Measurements from ENCODE around the gene KNDC1.

The KNDC1 gene

GRCh38 chr10:133194151-133194550 lies 34.1 kb downstream of the KNDC1 start:
- no peak overlapping the region for H3K4me3 ChIP-seq (ENCODE audit: low read depth, low read length)
- no peak for DNase-seq (ENCODE audit: low read depth)
- TF ChIP-seq CTCF (IDR thresholded peaks at IDR 0.05; ENCODE audit: low read depth, low read length, missing control alignments) = no peak
- in situ Hi-C loops (cut with HindIII; ENCODE audit: low sequenced_read_pairs) = loop anchor here (10.0 kb wide), 1 partner anchor 49 kb away; no protein-coding TSS in a partner anchor

GRCh38 chr10:133195096-133195495 lies 35.1 kb downstream of the KNDC1 start:
- no peak for TF ChIP-seq CTCF (IDR thresholded peaks at IDR 0.05; ENCODE audit: low read depth, low read length, missing control alignments)

GRCh38 chr10:133195611-133196010 lies 35.6 kb downstream of the KNDC1 start:
- DNase-seq (ENCODE audit: low read depth) = no peak
- no peak overlapping the region for H3K4me3 ChIP-seq (ENCODE audit: low read depth, low read length)
- TF ChIP-seq CTCF (IDR thresholded peaks at IDR 0.05; ENCODE audit: low read depth, low read length, missing control alignments) = no peak
- in situ Hi-C loops (cut with HindIII; ENCODE audit: low sequenced_read_pairs) = loop anchor here (10.0 kb wide), 1 partner anchor 51 kb away; no protein-coding TSS in a partner anchor

More at GRCh38 chr10:133195096-133195495, 35.1 kb downstream of the KNDC1 start:
- H3K4me3 ChIP-seq (ENCODE audit: low read depth, low read length) = no peak overlapping the region
- in situ Hi-C loops (cut with HindIII; ENCODE audit: low sequenced_read_pairs) = loop anchor here (10.0 kb wide), 1 partner anchor 50 kb away; no protein-coding TSS in a partner anchor
- no peak for DNase-seq (ENCODE audit: low read depth)

GRCh38 chr10:133196221-133196915 lies 36.3 kb downstream of the KNDC1 start:
- no peak for TF ChIP-seq CTCF (IDR thresholded peaks at IDR 0.05; ENCODE audit: low read depth, low read length, missing control alignments)
- in situ Hi-C loops (cut with HindIII; ENCODE audit: low sequenced_read_pairs) = loop anchor here (10.0 kb wide), 1 partner anchor 52 kb away; no protein-coding TSS in a partner anchor
- no peak overlapping the region for H3K4me3 ChIP-seq (ENCODE audit: low read depth, low read length)
- no peak for DNase-seq (ENCODE audit: low read depth)

GRCh38 chr10:133196936-133197758 lies 37.1 kb downstream of the KNDC1 start:
- in situ Hi-C loops (cut with HindIII; ENCODE audit: low sequenced_read_pairs) = loop anchor here (10.0 kb wide), 1 partner anchor 52 kb away; no protein-coding TSS in a partner anchor
- DNase-seq (ENCODE audit: low read depth) = no peak
- no peak overlapping the region for H3K4me3 ChIP-seq (ENCODE audit: low read depth, low read length)
- TF ChIP-seq CTCF (IDR thresholded peaks at IDR 0.05; ENCODE audit: low read depth, low read length, missing control alignments) = no peak

GRCh38 chr10:133197786-133198185 lies 37.8 kb downstream of the KNDC1 start:
- in situ Hi-C loops (cut with HindIII; ENCODE audit: low sequenced_read_pairs) = loop anchor here (10.0 kb wide), 1 partner anchor 53 kb away; no protein-coding TSS in a partner anchor
- no peak for DNase-seq (ENCODE audit: low read depth)
- H3K4me3 ChIP-seq (ENCODE audit: low read depth, low read length) = no peak overlapping the region
- no peak for TF ChIP-seq CTCF (IDR thresholded peaks at IDR 0.05; ENCODE audit: low read depth, low read length, missing control alignments)

Measured in astrocyte of the cerebellum (primary cell).